ENCODE data around the gene IP6K3. TPM values are rescaled to one million over a fixed set of nuclear protein-coding genes. Genes with fewer than 3 reads are reported as not detected.

Gene IP6K3, protein sequence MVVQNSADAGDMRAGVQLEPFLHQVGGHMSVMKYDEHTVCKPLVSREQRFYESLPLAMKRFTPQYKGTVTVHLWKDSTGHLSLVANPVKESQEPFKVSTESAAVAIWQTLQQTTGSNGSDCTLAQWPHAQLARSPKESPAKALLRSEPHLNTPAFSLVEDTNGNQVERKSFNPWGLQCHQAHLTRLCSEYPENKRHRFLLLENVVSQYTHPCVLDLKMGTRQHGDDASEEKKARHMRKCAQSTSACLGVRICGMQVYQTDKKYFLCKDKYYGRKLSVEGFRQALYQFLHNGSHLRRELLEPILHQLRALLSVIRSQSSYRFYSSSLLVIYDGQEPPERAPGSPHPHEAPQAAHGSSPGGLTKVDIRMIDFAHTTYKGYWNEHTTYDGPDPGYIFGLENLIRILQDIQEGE
- total RNA-seq (2013) = not detected
- polyA plus RNA-seq (not detected), polyA minus RNA-seq (not detected in 2 replicates), total RNA-seq (0 to 0.35 (median 0.06) reads per million in 11 experiments)

DNA sequence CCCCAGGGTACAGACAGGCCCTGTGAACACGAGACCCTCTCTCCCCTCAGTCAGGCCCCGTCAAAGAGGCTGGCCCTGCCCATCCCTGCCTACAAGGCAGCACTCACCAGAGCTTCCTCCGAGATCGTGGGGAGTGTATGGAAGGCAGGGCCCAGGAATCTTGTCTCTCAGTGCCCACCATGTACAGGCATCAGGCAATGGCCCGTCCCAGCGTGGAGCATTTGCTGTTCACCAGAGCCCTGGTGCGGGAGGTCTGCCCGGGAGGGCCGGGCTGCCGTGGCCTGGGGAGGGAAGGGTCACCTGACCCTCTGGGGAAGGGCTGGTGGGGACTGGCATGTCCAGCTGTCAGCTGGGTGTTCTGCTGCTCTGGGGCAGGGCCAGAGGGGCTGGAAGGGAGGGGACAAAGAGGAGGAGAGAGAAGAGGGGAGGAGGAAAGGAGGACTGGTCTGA, at the start of gene IP6K3:
TSS of gene IP6K3 (minus strand) at position 255 of the 450 bp plus-strand sequence. CDS start 11,429 bp downstream, outside the sequence.
- H3K9me3 Mint-ChIP-seq = no peaks in the 10 kb centered on the region
- TF ChIP-seq, protein P1, sequence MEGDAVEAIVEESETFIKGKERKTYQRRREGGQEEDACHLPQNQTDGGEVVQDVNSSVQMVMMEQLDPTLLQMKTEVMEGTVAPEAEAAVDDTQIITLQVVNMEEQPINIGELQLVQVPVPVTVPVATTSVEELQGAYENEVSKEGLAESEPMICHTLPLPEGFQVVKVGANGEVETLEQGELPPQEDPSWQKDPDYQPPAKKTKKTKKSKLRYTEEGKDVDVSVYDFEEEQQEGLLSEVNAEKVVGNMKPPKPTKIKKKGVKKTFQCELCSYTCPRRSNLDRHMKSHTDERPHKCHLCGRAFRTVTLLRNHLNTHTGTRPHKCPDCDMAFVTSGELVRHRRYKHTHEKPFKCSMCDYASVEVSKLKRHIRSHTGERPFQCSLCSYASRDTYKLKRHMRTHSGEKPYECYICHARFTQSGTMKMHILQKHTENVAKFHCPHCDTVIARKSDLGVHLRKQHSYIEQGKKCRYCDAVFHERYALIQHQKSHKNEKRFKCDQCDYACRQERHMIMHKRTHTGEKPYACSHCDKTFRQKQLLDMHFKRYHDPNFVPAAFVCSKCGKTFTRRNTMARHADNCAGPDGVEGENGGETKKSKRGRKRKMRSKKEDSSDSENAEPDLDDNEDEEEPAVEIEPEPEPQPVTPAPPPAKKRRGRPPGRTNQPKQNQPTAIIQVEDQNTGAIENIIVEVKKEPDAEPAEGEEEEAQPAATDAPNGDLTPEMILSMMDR (IDR thresholded peaks at IDR 0.05) = no peak
- H3K27ac ChIP-seq (ENCODE audit: low read depth in 1 of 2, low read length in 2 of 2) = no peak within 1 kb of the TSS
- H3K4me3 ChIP-seq (replicated peaks in 1 of 3; ENCODE audit: low read depth in 2 of 3, low read length in 3 of 3) = no peak within 1 kb of the TSS
- H3K9ac ChIP-seq (ENCODE audit: insufficient read depth, low read length, poor library complexity, severe bottlenecking) = no peak within 1 kb of the TSS
- no peak for DNase-seq
- intact Hi-C loops (cut with micrococcal nuclease) = no loop called here
- H3K27ac Mint-ChIP-seq = no peak within 1 kb of the TSS
- H3K36me3 Mint-ChIP-seq = no peaks in the 10 kb centered on the region
- WGBS (ENCODE audit: insufficient coverage) = 86% methylated on average over 7 of the region's 10 CpGs
- H3K9me3 ChIP-seq (replicated peaks in 1 of 2; ENCODE audit: control insufficient read depth in 1 of 2, insufficient read depth in 1 of 2, low read length in 2 of 2) = no peaks in the 10 kb centered on the region
- peaks cover 4 to 15% (median 4%) of the 10 kb centered on the region in 3 donors for H3K27me3 Mint-ChIP-seq (ENCODE audit: low read depth in 3 of 3)
- H4K20me1 ChIP-seq (ENCODE audit: insufficient read depth, low read length) = no peaks in the 10 kb centered on the region
- H3K27me3 ChIP-seq (ENCODE audit: control insufficient read depth in 2 of 2, insufficient read depth in 2 of 2, low read length in 2 of 2) = no peaks in the 10 kb centered on the region
- H3K36me3 ChIP-seq (replicated peaks in 1 of 2; ENCODE audit: control insufficient read depth in 1 of 2, insufficient read depth in 2 of 2, low read length in 2 of 2) = no peaks in the 10 kb centered on the region
- peaks cover 13% of the 10 kb centered on the region for H3K4me1 Mint-ChIP-seq
- H3K79me2 ChIP-seq (ENCODE audit: insufficient read depth, low read length) = no peaks in the 10 kb centered on the region
- no peak within 1 kb of the TSS for H2AFZ ChIP-seq (ENCODE audit: insufficient read depth, low read depth, low read length, poor library complexity, severe bottlenecking)
- H3K4me3 Mint-ChIP-seq = no peak within 1 kb of the TSS
- no peaks in the 10 kb centered on the region for H3K4me1 ChIP-seq (ENCODE audit: control insufficient read depth in 1 of 2, insufficient read depth in 2 of 2, low read length in 2 of 2)
- H3K4me2 ChIP-seq (replicated peaks; ENCODE audit: extremely low read depth, low read length, poor library complexity, severe bottlenecking) = no peak within 1 kb of the TSS

- Histone ChIP-seq H3K27me3 (ENCODE audit: control insufficient read depth in 2 of 2, insufficient read depth in 2 of 2, low read length in 2 of 2) (peaks cover 0 to 21% of the 10 kb centered on the region in 2 donors), H3K79me2 (ENCODE audit: insufficient read depth, low read length) (no peaks in the 10 kb centered on the region), H3K9me3 (replicated peaks in 1 of 2; ENCODE audit: control insufficient read depth in 1 of 2, insufficient read depth in 1 of 2, low read length in 2 of 2) (no peaks in the 10 kb centered on the region), H3K27ac (ENCODE audit: low read depth in 1 of 2, low read length in 2 of 2) (no peak overlapping the region), H4K20me1 (ENCODE audit: insufficient read depth, low read length) (no peaks in the 10 kb centered on the region), H3K9ac (ENCODE audit: insufficient read depth, low read length, poor library complexity, severe bottlenecking) (no peak overlapping the region), H3K36me3 (replicated peaks in 1 of 2; ENCODE audit: control insufficient read depth in 1 of 2, insufficient read depth in 2 of 2, low read length in 2 of 2) (no peaks in the 10 kb centered on the region), H3K4me1 (ENCODE audit: control insufficient read depth in 1 of 2, insufficient read depth in 2 of 2, low read length in 2 of 2) (no peaks in the 10 kb centered on the region), H3K4me3 (replicated peaks in 1 of 3; ENCODE audit: low read depth in 2 of 3, low read length in 3 of 3) (no peak overlapping the region), H3K4me2 (replicated peaks; ENCODE audit: extremely low read depth, low read length, poor library complexity, severe bottlenecking) (no peak overlapping the region), H2AFZ (ENCODE audit: insufficient read depth, low read depth, low read length, poor library complexity, severe bottlenecking) (no peak overlapping the region)
- Mint-ChIP-seq H3K27ac (peak overlapping the region in 1 of 7 donors; percentile 60), H3K27me3 (ENCODE audit: low read depth in 3 of 3) (peaks cover 25 to 33% (median 26%) of the 10 kb centered on the region in 3 donors), H3K4me3 (no peak overlapping the region), H3K9me3 (no peaks in the 10 kb centered on the region), H3K36me3 (no peaks in the 10 kb centered on the region), H3K4me1 (no peaks in the 10 kb centered on the region)
- DNase-seq = no peak
- TF ChIP-seq, protein P1 (IDR thresholded peaks at IDR 0.05) = no peak
- intact Hi-C loops (cut with micrococcal nuclease) = no loop called here
- whole genome bisulfite sequencing (ENCODE audit: insufficient coverage) = 66% methylated on average over 9 of the region's 14 CpGs
Measured at GRCh38 chr6:33794910-33795623, 48.4 kb upstream of the IP6K3 start.

Data from CD14-positive monocyte (primary cell).